GM12873 (cell line): Measurements from ENCODE around the gene SMARCA4.

Source experiments
- CTCF ChIP-seq: IDR thresholded peaks from 2 replicates; pipeline ENCODE4 v1.5.1; 2012; ENCODE audit warnings: low read depth, mild to moderate bottlenecking, moderate library complexity, low read length, control low read depth; ENCODE audit not compliant: insufficient read depth; ENCODE audit errors: missing control alignments

The SMARCA4 gene

GRCh38 chr19:11098327-11098726 lies 137.5 kb downstream of the SMARCA4 start:
- no peak for TF ChIP-seq CTCF

- no peak for TF ChIP-seq CTCF
These were observed 138.0 kb downstream of the SMARCA4 start for GRCh38 chr19:11098861-11099260.

- TF ChIP-seq CTCF, result no peak
These were observed 139.2 kb downstream of the SMARCA4 start for GRCh38 chr19:11100049-11100448.

GRCh38 chr19:11101057-11101456 lies 140.2 kb downstream of the SMARCA4 start:
- TF ChIP-seq CTCF, result no peak

- no peak for TF ChIP-seq CTCF
These were observed 142.1 kb downstream of the SMARCA4 start for GRCh38 chr19:11102944-11103343.

GRCh38 chr19:11105014-11105636 lies 144.3 kb downstream of the SMARCA4 start:
- TF ChIP-seq CTCF, result no peak

- TF ChIP-seq CTCF, result no peak
These were observed 145.6 kb downstream of the SMARCA4 start for GRCh38 chr19:11106477-11106876.

GRCh38 chr19:11108746-11109145 lies 147.9 kb downstream of the SMARCA4 start:
- no peak for TF ChIP-seq CTCF
